HG02885 (cell line): Measurements from ENCODE around the gene PTPRH.
"Not testable (repeated sequence)": the region's sequence is repeated elsewhere in the genome, so short reads cannot be mapped to it uniquely, and the experiment has no call there.

ENCODE experiments used
- ATAC-seq: cut with Tn5 transposase; IDR thresholded peaks from one replicate; pipeline ENCODE4 v1.9.1; 2021; ENCODE audit warnings: mild to moderate bottlenecking; ENCODE audit not compliant: unreplicated experiment, poor library complexity

Gene PTPRH

GRCh38 chr19:55227241-55228014 is 18.1 kb upstream of the PTPRH start:
- no peak for ATAC-seq

- no peak for ATAC-seq
Observed at GRCh38 chr19:55226788-55227187, 17.5 kb upstream of the PTPRH start.

DNA sequence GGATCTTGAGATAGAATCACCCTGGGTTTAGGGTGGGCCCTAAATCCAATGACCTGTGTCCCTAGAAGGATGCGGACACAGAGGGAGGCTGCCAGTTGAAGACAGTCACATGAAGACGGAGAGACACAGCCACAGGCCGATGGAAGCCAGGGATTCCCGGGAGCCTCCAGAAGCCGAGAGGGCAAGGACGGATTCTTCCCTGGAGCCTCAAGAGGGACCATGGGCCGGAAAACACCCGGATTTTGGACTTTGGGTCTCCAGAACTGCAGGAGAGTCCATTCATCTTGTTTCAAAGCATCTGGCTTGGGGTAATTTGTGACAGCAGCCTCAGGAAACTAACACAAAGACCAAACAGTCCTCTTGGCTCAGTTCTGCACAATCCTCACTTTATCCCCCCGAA is 17.0 kb upstream of the PTPRH start:
- ATAC-seq: no peak

- ATAC-seq: no peak
Observed at GRCh38 chr19:55225415-55225958, 16.2 kb upstream of the PTPRH start.

GRCh38 chr19:55224679-55225414 is 15.5 kb upstream of the PTPRH start:
- ATAC-seq: not testable (repeated sequence)

GRCh38 chr19:55224038-55224665 is 14.9 kb upstream of the PTPRH start:
- no peak for ATAC-seq

DNA sequence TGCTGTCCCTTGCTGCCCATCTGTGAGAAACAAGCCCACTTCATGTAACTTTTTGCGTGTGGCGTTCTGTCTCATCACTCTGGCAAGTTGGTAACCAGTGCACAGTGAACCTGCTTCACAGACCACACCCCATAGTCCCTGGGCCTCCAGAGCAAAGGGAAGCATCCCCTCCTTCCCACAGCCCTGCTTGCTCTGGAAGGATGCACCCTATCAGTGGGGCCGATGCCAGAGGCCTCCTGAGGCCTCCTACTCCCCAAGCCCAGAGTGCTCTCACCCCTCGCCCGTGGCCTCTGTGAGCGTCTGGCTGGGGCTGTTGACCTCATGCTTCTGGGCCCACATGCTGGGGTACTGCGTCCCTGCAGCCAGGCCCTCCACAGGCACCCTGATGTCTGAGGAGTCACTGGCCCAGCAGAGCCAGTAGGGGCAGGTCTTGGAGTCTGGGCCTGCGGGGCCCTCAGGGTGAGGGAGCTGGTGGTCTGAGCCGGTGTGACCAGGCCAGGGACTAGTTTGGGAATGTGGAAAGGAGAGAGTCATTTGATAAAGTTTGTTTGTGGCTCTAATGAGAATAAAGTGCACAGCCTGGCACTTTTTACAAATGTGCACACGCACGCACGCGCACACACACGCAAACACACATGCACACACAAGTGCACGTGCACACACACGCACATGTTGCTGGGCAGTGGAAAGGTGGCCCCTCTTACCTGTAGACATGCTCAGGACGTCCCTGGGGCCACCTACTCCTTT is 14.2 kb upstream of the PTPRH start:
- no peak for ATAC-seq

GRCh38 chr19:55220525-55220924 is 11.2 kb upstream of the PTPRH start:
- no peak for ATAC-seq

GRCh38 chr19:55216461-55217198 is 7.3 kb upstream of the PTPRH start:
- no peak for ATAC-seq

DNA sequence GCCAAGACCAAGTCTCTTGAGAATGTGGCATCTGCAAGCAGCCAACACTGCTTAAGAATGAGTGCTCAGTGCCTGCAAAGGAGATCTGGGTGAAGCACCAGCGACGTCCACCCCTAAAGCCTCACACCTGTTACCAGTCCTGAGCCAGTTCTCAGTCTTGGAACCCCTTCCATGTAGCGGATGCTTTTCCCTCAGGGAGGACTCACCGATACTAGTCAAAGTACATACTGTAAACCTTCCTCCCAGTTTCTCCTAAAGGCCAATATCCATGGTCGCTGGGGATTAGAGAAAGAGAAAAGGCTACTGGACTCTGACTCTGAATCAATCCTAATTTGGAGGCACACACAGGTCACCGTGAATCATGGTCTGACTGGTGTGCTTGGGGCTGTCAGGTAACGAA is 4.2 kb upstream of the PTPRH start:
- ATAC-seq: no peak

DNA sequence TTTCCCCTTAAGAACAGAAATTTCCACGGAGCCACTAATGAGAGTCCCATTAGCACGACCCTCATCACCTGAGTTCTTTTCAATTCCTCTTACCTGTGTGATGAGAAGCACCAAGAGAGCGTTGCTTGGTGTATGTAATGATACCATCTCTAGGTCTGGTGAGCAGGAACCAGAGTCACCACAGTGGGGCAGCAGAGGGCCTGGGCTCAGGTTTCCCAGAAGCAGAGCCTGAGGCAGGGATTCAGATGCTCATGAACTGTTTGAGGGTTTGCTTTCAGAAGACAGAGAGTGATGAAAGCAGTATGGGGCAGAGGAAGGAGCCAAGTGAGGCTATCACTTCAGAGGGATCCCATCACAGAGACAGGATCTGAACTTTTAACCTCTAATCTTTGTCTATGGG is 3.1 kb upstream of the PTPRH start:
- no peak for ATAC-seq

- no peak for ATAC-seq
Observed at GRCh38 chr19:55209693-55210472, 582 bp upstream of the PTPRH start.

DNA sequence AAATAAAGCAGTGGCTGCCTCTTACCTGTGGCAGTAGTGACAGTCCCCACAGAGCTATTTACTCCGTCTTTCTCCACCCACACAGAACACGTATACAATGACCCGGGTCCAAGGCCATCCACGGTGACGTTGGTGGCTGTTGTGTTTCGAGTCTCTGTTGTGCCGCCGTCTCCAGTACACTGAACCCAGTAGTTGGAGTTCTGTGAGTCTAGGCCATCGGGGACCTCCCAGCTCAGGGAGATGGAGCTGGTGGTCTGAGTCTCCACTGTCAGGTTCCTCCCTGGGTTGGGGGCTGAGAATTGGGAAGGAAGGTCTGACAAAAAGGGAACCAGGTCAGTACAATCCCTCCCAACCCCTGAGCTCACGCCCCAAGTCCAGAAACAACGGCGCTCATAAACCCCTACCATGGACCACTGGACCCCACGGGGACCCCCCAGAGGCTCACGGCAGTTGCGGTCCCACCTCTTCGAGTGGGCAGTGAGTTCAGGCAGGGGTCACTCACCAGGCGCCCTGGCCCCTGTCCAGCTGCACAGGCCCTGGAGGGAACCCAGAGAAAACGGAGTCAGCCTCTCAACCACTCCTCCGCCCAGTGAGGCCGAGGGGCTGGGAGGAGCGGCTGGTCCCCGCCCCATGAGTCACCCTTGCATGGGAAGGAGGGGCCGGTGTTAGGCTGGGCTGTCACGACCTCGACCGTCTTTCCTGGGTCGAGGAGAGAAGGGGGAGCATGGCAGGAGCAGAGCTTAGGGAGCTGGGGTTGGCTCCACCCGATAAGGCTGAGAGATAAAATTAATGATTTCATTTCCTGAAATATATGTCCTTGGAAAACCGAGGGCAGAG is 2.4 kb downstream of the PTPRH start:
- ATAC-seq: no peak

DNA sequence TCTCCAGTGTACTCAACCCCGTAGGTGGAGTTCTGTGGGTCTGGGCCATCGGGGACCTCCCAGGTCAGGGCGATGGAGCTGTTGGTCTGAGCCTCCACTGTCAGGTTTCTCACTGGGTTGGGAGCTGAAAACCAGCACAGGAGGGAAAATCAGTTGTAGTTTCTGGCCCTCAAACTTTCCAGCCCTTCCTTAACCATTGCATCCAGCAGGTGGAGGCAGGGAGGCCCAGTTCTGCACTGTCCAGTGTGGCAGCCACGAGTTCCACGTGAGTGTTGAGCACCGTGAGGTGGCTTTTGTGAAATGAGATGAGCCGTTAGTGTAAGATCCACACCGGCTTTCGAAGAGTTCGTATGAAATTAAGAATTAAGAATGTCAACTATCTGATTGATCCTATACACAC is 7.1 kb downstream of the PTPRH start:
- not testable (repeated sequence) for ATAC-seq

- ATAC-seq: no peak
Observed at GRCh38 chr19:55199620-55200204, 9.6 kb downstream of the PTPRH start.

- no peak for ATAC-seq
Observed at GRCh38 chr19:55198651-55199050, 10.7 kb downstream of the PTPRH start.

DNA sequence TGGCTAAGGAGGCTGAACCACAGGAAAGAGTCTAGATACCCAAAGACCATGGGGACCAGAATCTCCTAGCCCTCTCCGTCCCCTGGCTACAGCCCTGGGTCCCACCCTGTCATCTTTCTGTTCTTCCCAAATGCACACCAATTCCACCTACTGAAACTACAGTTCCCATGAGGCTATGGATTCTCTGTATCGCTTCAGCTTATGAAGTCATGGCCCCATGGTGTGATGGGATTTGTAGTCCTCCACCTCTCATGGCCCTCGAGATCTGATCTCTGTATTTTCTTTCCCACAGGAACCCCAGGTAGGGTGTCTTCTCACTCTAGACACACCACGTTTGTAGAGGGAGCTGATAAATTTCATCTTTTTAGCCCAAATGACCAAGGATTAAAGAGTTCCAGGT is 11.8 kb downstream of the PTPRH start:
- no peak for ATAC-seq

DNA sequence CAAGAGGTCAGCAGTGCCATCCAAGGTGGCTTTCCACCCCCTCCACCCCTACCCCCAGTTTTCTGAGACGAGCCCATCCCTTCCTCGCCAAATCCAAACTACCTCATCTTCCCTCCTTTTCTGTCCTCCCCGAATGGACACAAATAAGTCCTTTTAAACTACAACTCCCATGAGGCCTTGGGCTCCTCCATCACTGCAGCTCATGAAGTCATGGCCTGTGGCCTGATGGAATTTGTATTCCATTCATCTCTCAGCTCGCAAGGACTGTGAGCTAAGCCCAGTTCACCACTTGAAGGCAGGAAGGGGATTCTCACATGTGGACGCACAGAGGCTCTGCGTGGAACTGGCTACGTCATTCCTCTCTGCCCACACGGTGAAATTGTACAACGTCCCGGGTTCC is 12.5 kb downstream of the PTPRH start:
- ATAC-seq: no peak
